ENCODE measurements around the gene RNF220.

The RNF220 gene

GRCh38 chr1:44549510-44549909 is 144.5 kb downstream of the RNF220 start:
- H2AFZ ChIP-seq (ENCODE audit: low read length): no peak overlapping the region
- no peak overlapping the region for H3K4me2 ChIP-seq (ENCODE audit: low read depth, low read length, poor library complexity, severe bottlenecking)
- no peaks in the 10 kb centered on the region for H3F3A ChIP-seq (ENCODE audit: low read depth)
- H3K4me1 ChIP-seq (ENCODE audit: insufficient read depth, low read length, poor library complexity, severe bottlenecking): no peaks in the 10 kb centered on the region
- peaks cover 13% of the 10 kb centered on the region; the same call in 1 of the 2 replicates for H3K36me3 ChIP-seq (ENCODE audit: insufficient read depth, low read length)
- H3K4me3 ChIP-seq (ENCODE audit: low read length, poor library complexity, severe bottlenecking): no peak overlapping the region
- no peaks in the 10 kb centered on the region for H3K79me2 ChIP-seq (ENCODE audit: insufficient read depth, low read length)
- no peak for TF ChIP-seq CTCF (conservative IDR thresholded peaks at IDR 0.05; ENCODE audit: low read length)
- TF ChIP-seq EZH2phosphoT487 (IDR thresholded peaks at IDR 0.05; ENCODE audit: borderline replicate concordance): no peak
- no peaks in the 10 kb centered on the region for H3K9me2 ChIP-seq (replicated peaks; ENCODE audit: low read depth, low read length)
- H3K9me3 ChIP-seq (ENCODE audit: insufficient read depth, low read depth, low read length): no peaks in the 10 kb centered on the region
- H3K9ac ChIP-seq (ENCODE audit: low read depth, low read length, poor library complexity, severe bottlenecking): no peak overlapping the region
- no peaks in the 10 kb centered on the region for H4K20me1 ChIP-seq (ENCODE audit: insufficient read depth, low read length, poor library complexity, severe bottlenecking)
- no peaks in the 10 kb centered on the region for H3K27me3 ChIP-seq (ENCODE audit: insufficient read depth, low read length, poor library complexity, severe bottlenecking)

GRCh38 chr1:44553127-44553758 is 148.2 kb downstream of the RNF220 start:
- Histone ChIP-seq H3K9me2 (replicated peaks; ENCODE audit: low read depth, low read length) (no peaks in the 10 kb centered on the region), H3K36me3 (ENCODE audit: insufficient read depth, low read length) (peaks cover 12% of the 10 kb centered on the region; the same call in 1 of the 2 replicates), H3K27me3 (ENCODE audit: insufficient read depth, low read length, poor library complexity, severe bottlenecking) (no peaks in the 10 kb centered on the region), H3F3A (ENCODE audit: low read depth) (no peaks in the 10 kb centered on the region), H3K9me3 (ENCODE audit: insufficient read depth, low read depth, low read length) (no peaks in the 10 kb centered on the region), H3K4me1 (ENCODE audit: insufficient read depth, low read length, poor library complexity, severe bottlenecking) (peaks cover 7% of the 10 kb centered on the region), H4K20me1 (ENCODE audit: insufficient read depth, low read length, poor library complexity, severe bottlenecking) (no peaks in the 10 kb centered on the region), H3K4me2 (ENCODE audit: low read depth, low read length, poor library complexity, severe bottlenecking) (no peak overlapping the region), H3K9ac (ENCODE audit: low read depth, low read length, poor library complexity, severe bottlenecking) (no peak overlapping the region), H3K4me3 (ENCODE audit: low read length, poor library complexity, severe bottlenecking) (no peak overlapping the region), H2AFZ (ENCODE audit: low read length) (no peak overlapping the region), H3K79me2 (ENCODE audit: insufficient read depth, low read length) (no peaks in the 10 kb centered on the region)
- TF ChIP-seq EZH2phosphoT487 (IDR thresholded peaks at IDR 0.05; ENCODE audit: borderline replicate concordance): no peak

- Histone ChIP-seq H4K20me1 (ENCODE audit: insufficient read depth, low read length, poor library complexity, severe bottlenecking) (no peaks in the 10 kb centered on the region), H3K9me3 (ENCODE audit: insufficient read depth, low read depth, low read length) (no peaks in the 10 kb centered on the region), H3F3A (ENCODE audit: low read depth) (no peaks in the 10 kb centered on the region), H3K9ac (ENCODE audit: low read depth, low read length, poor library complexity, severe bottlenecking) (no peak overlapping the region), H3K79me2 (ENCODE audit: insufficient read depth, low read length) (no peaks in the 10 kb centered on the region), H3K4me3 (ENCODE audit: low read length, poor library complexity, severe bottlenecking) (no peak overlapping the region), H3K4me2 (ENCODE audit: low read depth, low read length, poor library complexity, severe bottlenecking) (no peak overlapping the region), H2AFZ (ENCODE audit: low read length) (no peak overlapping the region), H3K4me1 (ENCODE audit: insufficient read depth, low read length, poor library complexity, severe bottlenecking) (peaks cover 7% of the 10 kb centered on the region), H3K36me3 (ENCODE audit: insufficient read depth, low read length) (peaks cover 12% of the 10 kb centered on the region; the same call in 1 of the 2 replicates), H3K9me2 (replicated peaks; ENCODE audit: low read depth, low read length) (no peaks in the 10 kb centered on the region), H3K27me3 (ENCODE audit: insufficient read depth, low read length, poor library complexity, severe bottlenecking) (no peaks in the 10 kb centered on the region)
- TF ChIP-seq EZH2phosphoT487 (IDR thresholded peaks at IDR 0.05; ENCODE audit: borderline replicate concordance) (no peak), CTCF (conservative IDR thresholded peaks at IDR 0.05; ENCODE audit: low read length) (no peak)
Observed at GRCh38 chr1:44553771-44554170, 148.7 kb downstream of the RNF220 start.

GRCh38 chr1:44554706-44555105 is 149.7 kb downstream of the RNF220 start:
- no peak overlapping the region for H3K4me3 ChIP-seq (ENCODE audit: low read length, poor library complexity, severe bottlenecking)
- no peaks in the 10 kb centered on the region for H3K79me2 ChIP-seq (ENCODE audit: insufficient read depth, low read length)
- peaks cover 8% of the 10 kb centered on the region; the same call in 1 of the 2 replicates for H3K36me3 ChIP-seq (ENCODE audit: insufficient read depth, low read length)
- H3K27me3 ChIP-seq (ENCODE audit: insufficient read depth, low read length, poor library complexity, severe bottlenecking): no peaks in the 10 kb centered on the region
- no peak overlapping the region for H2AFZ ChIP-seq (ENCODE audit: low read length)
- H3K4me2 ChIP-seq (ENCODE audit: low read depth, low read length, poor library complexity, severe bottlenecking): no peak overlapping the region
- H3K4me1 ChIP-seq (ENCODE audit: insufficient read depth, low read length, poor library complexity, severe bottlenecking): peaks cover 7% of the 10 kb centered on the region
- H3F3A ChIP-seq (ENCODE audit: low read depth): no peaks in the 10 kb centered on the region
- H3K9ac ChIP-seq (ENCODE audit: low read depth, low read length, poor library complexity, severe bottlenecking): no peak overlapping the region
- H3K9me3 ChIP-seq (ENCODE audit: insufficient read depth, low read depth, low read length): no peaks in the 10 kb centered on the region
- no peaks in the 10 kb centered on the region for H3K9me2 ChIP-seq (replicated peaks; ENCODE audit: low read depth, low read length)
- no peaks in the 10 kb centered on the region for H4K20me1 ChIP-seq (ENCODE audit: insufficient read depth, low read length, poor library complexity, severe bottlenecking)
- TF ChIP-seq CTCF (conservative IDR thresholded peaks at IDR 0.05; ENCODE audit: low read length): no peak
- no peak for TF ChIP-seq EZH2phosphoT487 (IDR thresholded peaks at IDR 0.05; ENCODE audit: borderline replicate concordance)
